HPDE6-E6E7 (cell line): Measurements from ENCODE around the gene GGTLC1.

Experiments
- DNase-seq: peaks from one replicate; pipeline ENCODE4 v3.0.0; 2011; ENCODE audit warnings: missing footprints; ENCODE audit errors: extremely low spot score

The GGTLC1 gene

DNA sequence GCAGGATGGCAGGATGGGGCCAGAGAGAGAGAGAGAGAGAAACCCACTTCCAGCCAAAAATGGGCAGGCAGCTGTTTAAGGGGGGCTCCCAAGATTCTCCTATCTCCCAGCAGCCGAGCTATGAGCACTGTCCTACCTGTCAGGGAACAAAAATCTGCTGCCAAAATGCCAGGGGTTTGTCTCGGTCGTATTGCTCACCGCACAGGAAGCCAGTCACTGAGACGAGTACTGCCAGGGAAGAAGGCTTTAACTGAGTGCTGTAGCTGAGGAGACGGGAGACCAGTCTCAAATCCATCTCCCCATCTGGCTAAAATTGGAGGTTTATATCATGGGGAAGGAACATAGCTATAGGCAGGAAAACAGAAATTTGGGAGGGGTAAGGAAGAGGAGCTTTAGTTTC lies 22.3 kb downstream of the GGTLC1 start:
- no peak for DNase-seq

DNA sequence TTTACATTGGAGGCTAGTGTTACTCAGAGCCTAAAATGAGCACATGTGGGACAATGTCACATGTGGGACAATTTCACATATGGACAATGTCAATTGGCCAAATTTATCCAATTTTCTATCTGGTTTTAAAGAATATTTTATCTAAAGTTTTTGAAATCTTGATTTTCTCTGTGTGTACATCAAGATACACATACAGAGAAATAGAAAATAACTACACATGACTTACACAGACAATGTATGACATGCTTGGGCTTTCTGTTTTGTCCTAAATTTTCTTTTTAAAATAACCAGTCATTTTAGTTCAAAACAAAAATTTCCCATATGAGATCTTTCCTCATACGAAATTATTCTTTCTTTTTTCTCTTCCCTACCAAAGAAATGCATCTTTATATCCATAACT lies 24.6 kb downstream of the GGTLC1 start:
- DNase-seq: no peak

DNA sequence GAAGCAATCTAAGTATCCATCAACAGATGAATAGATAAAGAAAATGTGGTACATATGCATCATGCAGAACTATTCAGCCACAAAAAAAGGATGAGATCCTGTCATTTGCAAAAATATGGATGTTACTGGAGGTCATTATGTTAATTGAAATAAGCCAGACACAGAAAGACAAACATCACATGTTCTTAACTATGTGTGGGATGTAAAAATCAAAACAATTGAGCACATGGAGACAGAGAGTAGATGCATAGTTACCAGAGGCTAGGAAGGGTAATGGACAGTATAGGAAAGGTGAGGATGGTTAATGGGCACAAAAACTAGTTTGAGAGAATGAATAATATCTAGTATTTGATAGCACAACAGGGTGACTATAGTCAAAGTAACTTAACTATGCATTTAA lies 26.3 kb downstream of the GGTLC1 start:
- DNase-seq: no peak

DNA sequence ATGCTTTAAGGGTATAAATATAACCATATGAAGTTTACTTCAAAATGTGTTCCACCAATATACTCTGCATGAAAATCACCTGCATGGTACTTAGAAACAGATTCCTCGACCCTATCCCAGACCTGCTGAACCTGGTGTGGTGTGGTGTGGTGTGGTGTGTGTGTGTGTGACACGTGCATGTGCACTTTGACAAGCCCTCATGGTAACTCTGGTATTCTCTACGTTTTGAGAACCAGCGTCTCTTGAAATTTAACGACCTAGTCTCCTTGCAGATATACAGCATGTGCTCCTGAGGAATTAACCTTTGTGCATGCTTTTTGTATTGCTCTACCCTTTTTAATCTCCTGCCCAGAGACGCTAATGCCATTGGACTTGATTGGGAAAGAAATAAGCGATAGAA lies 29.5 kb downstream of the GGTLC1 start:
- DNase-seq: no peak

DNA sequence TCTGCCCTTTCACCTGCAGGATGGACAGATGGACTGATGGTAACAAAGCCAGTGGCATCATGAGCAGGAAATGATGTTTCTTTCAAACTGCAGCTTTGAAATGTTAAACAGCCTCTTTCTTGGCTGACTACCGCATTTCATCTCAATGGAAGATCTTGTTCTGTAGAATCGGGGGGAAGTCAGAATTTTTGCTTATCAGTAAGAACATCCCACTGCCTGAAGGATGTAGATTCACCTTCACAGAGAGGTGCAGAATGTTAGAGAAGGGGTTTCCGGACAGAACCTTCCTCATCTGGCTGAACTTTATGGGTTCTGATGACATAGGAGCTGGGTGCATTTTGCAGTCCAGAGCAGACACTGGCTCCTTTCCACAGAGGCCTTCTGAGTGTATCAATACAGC lies 32.7 kb downstream of the GGTLC1 start:
- no peak for DNase-seq

DNA sequence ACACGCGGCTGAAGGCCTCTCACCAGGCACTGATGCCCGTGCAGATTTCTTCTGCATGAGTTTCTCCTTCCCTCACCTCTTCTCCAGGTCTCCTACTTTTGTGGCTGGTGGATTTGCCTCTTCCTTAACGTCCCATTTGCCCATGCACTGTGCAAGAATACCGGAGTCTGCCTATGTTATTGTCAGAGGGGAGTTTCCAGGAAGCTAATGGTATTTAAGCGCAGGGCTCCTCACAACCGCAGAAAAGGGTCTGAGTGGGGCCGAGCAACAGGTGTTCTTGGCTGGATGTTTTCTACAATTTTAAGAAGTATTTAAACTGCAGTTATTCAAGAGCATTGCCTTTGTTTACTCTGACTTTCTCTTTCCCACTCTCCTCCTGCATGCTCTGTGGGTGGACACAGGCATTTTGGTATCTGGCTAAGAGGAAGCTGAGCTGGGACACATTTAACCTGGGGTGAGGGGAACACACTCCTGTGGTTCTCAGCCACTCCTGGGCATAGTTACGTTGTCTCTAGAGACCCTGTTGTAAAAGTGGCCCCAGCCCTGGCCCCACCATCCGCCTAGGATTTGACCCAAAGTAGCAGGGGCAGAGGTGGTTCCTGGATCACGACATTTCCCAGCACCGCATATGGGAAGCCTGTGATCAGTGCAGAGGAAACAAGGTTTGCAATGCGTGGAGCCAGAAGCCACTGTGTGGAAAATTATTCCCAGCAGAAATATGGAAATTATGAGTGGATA lies 34.4 kb downstream of the GGTLC1 start:
- no peak for DNase-seq

DNA sequence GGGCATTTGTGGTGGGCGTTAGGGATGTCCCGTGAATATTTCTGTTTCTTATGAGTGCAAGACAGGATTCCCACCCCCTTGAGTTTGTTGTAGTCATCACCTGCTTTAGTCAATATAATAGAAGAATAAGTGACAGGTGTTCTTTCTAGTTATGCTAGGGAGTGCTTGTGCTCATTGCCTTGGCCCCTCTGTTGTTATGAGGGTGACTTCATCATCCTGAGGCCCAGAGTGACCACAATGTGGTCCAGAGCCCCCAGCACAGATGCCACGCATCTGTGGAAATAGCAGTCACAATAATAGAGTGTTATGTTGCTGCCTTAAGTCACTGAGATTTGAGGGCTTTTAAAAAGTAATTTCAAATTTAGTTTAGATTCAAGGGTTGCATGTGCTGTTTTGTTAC lies 42.4 kb downstream of the GGTLC1 start:
- DNase-seq: no peak

DNA sequence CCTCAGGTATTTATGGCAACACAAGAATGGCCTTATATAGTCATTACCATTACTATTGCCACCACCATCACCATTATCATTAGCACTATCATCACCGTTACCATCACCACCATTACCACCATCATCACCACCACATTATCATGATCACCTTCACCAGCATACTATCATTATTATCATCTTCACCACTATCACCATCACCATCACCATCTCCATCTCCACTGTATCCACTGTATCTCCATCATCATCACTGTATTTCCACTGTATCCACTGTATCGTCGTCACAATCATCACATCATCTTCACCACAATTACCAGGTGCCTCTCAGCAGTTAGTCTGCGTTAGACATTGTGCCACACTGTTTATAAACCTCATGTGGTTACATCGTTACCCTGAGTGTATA lies 45.3 kb downstream of the GGTLC1 start:
- no peak for DNase-seq

DNA sequence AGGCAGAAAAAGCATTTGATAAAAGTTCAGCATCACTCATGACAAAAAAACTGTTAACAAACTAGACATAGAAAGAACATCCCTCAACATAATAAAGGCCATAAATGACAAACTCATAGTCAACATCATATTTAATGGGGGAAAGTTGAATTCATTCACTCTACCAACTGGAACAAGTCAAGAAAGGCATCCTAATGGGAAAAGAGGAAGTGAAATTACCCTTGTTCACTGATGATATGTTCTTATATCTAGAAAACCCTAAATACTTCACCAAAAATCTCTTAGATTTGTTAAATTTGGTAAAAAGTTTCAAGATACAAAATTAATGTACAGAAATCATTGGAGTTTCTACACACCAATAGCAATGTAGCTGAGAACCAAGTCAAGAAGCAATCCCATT lies 48.9 kb downstream of the GGTLC1 start:
- DNase-seq: no peak

DNA sequence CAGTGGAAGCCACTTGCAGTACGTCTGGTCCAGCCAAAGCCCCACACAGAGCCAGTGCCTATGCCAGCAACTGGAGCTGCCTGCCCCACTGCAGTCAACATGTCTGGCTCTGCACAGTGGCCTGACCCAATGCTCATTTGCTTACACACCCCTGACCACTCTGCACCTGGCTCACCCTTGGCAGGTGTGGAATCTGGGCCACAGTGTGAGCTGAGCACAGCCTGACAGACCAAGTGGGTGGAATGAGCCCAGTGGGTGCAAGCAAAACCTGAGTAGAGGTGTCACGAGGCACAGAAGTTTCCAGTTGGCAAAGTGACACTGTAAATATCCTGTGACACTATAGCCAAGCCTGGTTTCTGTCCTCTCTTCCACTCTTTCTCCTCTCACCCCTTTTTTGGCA lies 49.5 kb downstream of the GGTLC1 start:
- DNase-seq: no peak

DNA sequence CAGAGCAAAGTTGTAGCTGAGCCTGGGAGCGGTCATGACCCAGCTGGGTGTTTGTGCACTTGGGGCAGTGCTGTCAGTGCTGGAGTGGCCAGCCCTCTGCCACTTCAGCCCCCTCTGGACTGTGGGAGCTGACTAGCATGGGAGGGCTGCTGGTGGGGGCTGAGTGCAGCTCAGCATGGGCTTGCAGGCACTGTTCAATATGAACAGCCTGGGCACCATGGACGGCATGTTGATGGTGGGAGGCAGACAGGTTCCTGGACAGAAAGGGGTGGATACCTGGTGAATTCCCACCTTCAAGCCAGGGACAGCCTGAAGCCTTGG lies 50.5 kb downstream of the GGTLC1 start:
- DNase-seq: no peak

DNA sequence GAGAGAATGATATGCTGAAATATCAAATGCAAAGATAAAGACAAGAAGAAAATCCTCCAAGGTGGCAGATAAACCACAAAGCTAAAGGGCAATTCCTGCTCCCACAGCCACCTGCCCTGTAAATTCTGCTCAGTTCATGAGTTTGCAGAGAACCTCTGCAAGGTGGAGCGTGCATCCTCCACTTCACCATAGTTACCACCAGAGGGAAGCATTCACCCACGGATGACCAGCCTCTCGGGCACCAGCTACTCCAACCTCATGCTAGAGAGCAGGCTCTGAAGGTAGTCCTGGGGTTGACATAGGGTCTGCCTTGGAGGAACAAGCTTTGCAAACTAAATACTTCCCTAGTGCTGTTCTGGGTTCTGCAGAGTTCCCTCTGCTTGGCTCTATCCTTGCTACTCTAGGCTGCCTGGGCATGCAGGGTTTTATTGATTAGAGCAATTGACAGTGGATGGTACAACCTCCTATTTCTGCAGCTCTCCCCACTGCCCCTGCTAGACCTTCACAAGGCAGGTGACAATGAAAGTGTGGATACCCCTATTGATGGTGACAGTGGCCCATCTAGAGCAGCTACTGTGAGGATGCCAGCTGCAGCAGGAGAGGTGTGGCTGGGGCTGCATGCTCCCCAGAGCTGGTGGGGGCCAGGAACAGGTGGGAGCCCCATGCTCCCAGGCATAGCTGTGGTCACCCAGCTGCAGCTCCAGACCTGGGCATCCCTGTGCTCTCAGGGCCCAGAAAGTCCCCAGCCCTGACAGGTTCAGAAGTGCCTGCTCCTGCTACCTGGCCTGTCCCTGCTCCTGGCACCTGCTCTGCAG lies 51.1 kb downstream of the GGTLC1 start:
- DNase-seq: peak; percentile 57
